HK-2 (cell line): ENCODE measurements around the gene CACNB2.
"Not testable (repeated sequence)": the region's sequence is repeated elsewhere in the genome, so short reads cannot be mapped to it uniquely, and the experiment has no call there.

ENCODE experiments used
- DNase-seq: peaks from one replicate; pipeline ENCODE4 v3.0.0-alpha.2; 2018; ENCODE audit not compliant: unreplicated experiment

The CACNB2 gene

DNA sequence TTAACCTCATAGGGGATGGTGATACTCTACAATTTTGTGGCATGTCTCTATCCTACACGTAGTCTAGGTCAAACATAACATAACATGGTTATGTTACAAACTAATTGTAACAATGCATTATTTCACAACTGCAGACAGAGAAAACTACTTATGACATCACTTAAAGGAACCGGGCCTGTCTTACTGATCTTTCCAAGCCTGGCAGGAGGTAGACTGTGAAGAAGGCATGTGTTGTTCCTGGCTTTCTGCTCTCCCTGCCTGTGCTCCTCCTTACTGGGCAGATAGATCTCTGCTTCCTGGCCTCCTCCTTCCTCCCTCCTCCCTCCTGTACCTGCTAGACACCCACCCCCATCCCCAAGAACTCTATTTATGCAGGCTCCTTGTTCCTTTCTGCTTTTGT lies 5.4 kb downstream of the CACNB2 start:
- no peak for DNase-seq

DNA sequence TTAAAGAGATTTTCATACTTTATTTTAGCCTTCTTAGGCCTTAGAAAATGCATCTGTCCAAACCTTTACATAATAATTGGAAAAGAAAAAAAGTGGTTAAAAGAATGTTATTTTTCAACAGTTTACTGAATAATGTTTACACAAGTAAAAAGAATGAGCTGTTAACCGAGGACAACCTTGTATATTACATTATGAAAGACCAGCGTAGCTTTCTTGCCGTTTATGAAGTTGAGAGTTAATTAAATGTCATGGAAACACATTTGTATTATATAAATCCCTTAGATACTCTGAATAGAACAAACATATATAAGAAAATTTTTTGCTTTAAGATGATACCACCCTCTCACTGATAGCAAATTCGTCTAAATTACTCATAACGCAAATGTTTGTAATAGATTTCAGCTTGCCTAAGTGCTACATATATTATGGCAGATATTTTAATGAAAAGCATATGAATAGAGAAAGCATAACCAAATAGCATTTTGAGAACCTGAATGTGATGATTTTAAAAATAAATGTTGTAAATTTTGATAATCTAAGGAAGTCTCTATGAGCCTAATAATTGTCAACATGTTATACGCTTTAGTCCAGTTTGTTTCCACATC lies 9.1 kb downstream of the CACNB2 start:
- DNase-seq: no peak

- no peak for DNase-seq
Measured at GRCh38 chr10:18151356-18151890, 11.2 kb downstream of the CACNB2 start.

- not testable (repeated sequence) for DNase-seq
Measured at GRCh38 chr10:18153381-18153780, 13.2 kb downstream of the CACNB2 start.

GRCh38 chr10:18155321-18155720 lies 15.1 kb downstream of the CACNB2 start:
- no peak for DNase-seq

- DNase-seq: not testable (repeated sequence)
Measured at GRCh38 chr10:18156797-18157196, 16.6 kb downstream of the CACNB2 start.

DNA sequence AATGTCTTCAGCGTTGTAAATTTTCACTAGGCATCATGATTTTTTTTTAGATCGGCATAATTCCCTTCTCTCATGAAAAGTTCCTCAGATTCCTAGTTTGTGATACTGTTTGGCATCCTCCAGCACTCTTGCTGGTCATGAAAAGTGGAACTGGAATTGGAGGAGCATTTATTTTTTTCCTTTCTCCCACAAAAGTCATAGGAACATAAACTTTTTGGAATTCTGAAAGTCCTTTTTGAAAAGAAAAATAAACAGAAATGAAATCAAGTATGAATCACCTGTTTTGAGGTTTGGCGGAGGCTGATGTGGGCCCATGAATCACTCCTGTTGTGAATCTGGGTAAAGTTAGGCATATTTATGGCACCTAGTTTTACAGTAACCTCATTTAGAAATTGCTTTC lies 17.7 kb downstream of the CACNB2 start:
- DNase-seq: no peak

GRCh38 chr10:18158773-18159265 lies 18.6 kb downstream of the CACNB2 start:
- no peak for DNase-seq

- no peak for DNase-seq
Measured at GRCh38 chr10:18159557-18159956, 19.3 kb downstream of the CACNB2 start.

DNA sequence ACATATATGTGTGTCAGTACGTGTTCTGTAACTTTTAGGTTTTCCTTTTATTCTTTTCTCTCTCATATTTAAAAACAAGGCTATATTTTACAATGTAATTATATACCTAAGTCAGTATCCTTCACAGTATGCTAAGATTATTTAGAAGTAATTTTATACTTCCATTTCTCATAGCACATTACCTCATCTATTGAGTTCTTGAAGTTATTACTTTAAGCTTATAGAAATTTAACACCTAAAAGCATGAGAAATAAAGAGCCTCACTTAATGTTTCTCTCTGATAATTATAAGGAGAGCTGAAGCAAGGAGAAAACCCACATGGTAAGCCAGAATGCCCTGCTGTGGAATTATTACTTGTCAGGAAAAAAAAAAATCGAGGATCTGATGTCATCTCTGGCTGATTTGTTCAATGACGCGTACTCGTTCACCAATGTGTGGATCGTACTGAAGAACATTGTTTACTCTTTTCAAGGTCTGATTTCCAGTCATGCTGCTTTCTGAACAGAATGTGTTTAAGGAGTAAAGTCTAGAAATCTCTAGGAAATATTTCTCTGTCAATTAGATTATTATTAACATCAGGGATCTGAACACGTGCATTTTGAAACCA lies 21.9 kb downstream of the CACNB2 start:
- DNase-seq: no peak

DNA sequence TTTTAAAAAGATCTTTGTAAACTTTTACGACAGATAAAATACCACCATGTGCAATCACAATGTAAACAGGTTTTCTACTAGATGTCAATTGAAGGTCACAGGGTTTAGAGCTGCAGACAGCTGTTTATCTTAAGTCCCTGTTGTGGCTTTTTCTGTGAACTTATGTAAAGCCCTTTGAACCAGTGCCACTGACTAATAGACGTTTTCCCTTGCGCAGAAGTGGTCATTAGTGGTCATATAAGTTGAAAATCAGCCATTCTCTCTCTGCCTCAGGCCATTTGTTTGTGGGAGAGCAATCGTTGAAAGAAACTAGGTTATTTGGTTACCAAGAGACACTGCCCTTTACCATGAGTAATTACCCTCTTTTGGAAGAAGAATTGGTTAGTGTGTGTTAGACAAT lies 23.9 kb downstream of the CACNB2 start:
- no peak for DNase-seq

DNA sequence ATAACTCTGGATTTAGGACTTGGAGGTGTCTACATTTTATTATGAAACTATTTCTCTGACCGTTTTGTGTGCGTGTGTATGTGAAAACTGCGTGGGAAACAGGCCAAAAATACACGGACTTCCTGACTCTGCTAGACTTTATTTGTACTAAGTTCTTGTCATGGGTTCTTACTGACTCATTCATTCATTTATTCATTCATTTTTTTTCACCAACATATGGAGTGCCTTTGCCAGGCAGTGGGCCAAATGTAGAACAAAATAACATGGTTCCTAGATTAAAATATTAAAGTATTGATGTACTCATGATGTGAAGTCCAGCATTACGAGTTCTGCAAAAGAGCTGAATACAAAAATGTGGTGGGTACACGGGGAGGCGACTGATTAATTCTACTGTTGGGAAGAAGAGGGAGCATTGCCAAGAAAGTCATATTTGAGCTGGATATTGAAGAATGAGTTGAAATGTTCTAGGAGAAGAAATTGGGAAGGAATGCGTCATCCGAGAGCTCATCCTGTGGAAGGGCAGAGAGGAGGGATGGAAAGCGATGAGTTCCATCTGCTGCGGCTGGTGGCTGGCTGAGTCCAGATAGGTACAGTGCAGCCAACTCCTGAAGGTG lies 24.6 kb downstream of the CACNB2 start:
- no peak for DNase-seq

GRCh38 chr10:18178854-18179483 lies 38.7 kb downstream of the CACNB2 start:
- no peak for DNase-seq

- no peak for DNase-seq
Measured at GRCh38 chr10:18179891-18180290, 39.7 kb downstream of the CACNB2 start.

GRCh38 chr10:18181382-18181781 lies 41.2 kb downstream of the CACNB2 start:
- not testable (repeated sequence) for DNase-seq

DNA sequence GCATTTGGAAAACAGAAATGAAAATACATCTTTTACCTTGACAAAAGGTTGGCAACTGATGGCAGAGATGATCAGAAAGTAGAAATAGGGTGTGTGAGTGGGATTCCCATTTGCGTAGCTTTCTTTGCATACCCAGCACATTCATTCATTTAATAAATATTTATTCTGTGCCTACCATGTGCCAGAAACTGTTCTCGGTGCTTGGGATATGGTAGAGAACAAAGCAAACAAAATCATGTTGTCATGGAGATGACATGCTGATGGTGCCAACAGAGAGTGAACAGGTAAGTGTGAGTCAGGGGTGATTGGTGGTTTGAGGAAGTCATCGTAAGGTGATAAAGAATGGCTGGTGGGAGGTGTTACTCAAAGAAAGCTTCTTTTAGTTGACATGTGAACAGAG lies 45.4 kb downstream of the CACNB2 start:
- DNase-seq: no peak

- DNase-seq: no peak
Measured at GRCh38 chr10:18190840-18191239, 50.6 kb downstream of the CACNB2 start.

- no peak for DNase-seq
Measured at GRCh38 chr10:18194634-18195033, 54.4 kb downstream of the CACNB2 start.

DNA sequence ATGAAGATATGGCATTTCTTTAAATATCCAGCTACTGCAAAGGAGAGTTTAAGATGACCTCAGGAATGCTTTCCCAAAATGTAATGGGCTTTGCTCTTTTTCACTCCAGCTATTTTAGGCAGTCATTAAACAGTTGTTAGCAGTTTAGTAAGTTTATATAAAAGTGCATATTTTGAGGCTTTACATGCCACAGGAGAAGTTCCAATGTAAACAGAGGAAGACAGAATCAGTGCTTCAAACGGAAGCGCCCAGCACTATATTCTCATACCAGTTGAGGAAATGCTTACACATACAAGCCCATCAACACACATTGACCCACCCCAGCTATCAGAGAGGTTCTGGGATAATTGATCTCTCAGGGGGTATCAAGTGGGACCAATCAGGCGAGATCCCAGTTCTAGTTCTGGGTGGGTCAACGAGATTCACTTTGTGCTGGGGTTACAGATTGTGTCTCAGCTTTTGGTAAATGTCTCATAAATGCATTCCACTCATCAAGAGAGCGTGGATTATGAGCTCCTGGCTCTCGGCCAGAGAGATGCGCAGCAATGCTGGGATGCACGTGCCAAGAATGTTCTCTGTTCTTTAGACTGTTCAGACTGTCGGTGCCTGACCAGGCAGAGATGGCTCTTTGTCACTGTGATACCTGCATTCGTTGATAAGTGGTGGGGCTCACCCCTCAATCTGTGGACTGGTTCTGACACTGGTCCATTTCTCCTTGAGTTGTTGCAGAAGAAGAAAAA lies 55.0 kb downstream of the CACNB2 start:
- DNase-seq: no peak

GRCh38 chr10:18196806-18197550 lies 56.8 kb downstream of the CACNB2 start:
- DNase-seq: no peak

GRCh38 chr10:18197706-18198105 lies 57.5 kb downstream of the CACNB2 start:
- DNase-seq: no peak
